HUDEP-2 (cell line): Measurements from ENCODE around the gene FAM98C.
A peak's percentile ranks its signal among the peaks of the same experiment; 100 is the strongest.
"Not testable (repeated sequence)": the region's sequence is repeated elsewhere in the genome, so short reads cannot be mapped to it uniquely, and the experiment has no call there.

Experiments
- DNase-seq, 76 experiments: peaks; one replicate each; lab custom pipeline; 2025; ENCODE audit not compliant: unreplicated experiment in 76 of 76; lab: John Stamatoyannopoulos, UW

The FAM98C gene

GRCh38 chr19:38421856-38422255, 19.0 kb downstream of the FAM98C start:
- no peak for DNase-seq

GRCh38 chr19:38422438-38422837, 19.5 kb downstream of the FAM98C start:
- DNase-seq: no peak

- no peak for DNase-seq
Measured at GRCh38 chr19:38424272-38424671, 21.4 kb downstream of the FAM98C start.

DNA sequence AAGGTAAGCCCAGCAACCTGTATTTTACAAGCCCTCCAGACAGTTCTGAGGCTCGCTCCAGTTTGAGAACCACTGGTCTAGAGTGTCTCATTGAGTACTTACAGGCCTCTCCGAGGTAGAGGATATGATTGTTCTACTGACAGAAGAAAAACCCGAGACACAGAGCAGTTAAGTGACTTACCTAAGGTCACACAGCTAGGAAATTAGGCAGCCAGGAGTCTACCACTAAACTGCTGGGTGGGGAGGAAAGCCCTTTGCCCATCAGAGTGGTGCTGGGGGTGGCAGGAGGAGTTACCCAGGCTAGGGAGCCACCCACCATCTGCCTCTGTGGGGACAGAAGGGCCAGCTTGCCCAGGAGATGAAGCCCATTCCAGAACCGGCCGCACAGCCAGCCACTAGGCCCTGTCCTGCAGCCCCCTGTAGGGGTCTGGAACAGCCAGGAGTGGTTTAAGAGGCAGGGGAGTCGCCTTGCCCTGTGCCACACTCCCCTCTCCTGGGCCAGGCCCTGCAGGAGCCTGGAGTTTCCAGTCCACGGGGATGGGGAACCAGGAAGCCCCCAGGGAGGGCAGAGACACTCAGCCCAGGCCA, 22.4 kb downstream of the FAM98C start:
- DNase-seq: no peak

DNA sequence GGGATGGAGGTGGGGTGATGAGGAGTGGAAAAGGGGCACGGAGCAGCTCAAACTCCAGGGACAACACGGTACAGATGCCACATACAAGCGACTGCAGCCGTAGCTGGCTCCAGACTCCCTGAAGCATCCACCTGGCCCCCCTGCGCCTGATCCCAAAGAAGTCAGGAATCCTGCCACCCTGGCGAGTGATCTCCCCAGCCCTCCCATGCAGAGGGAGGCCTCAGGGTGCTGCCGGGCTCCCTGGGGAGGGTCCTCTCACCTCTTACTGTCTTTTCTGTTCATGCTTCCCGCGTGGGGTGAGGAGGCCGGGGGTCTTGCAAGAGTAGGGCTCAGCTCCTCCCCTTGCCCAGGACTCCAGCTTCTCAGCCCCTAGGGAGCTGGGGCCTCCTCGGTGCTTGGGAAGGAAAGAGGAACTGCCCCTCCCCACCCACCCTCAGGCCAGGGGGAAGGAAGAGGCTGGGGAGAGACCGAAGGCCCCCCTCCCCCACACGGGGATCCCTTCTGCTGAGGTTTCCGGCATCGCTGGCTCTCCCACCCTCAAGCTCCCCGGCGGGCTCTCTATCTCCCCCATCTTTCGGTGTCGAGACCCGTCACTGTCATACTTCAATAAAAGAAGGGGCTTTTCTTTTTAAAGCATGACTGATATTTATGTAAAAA, 23.0 kb downstream of the FAM98C start, which contains the start of gene RASGRP4:
RASGRP4 (minus strand) TSS at position 410 of the 657 bp plus-strand sequence; CDS start at position 282, 128 bp downstream.
- DNase-seq: no peak

DNA sequence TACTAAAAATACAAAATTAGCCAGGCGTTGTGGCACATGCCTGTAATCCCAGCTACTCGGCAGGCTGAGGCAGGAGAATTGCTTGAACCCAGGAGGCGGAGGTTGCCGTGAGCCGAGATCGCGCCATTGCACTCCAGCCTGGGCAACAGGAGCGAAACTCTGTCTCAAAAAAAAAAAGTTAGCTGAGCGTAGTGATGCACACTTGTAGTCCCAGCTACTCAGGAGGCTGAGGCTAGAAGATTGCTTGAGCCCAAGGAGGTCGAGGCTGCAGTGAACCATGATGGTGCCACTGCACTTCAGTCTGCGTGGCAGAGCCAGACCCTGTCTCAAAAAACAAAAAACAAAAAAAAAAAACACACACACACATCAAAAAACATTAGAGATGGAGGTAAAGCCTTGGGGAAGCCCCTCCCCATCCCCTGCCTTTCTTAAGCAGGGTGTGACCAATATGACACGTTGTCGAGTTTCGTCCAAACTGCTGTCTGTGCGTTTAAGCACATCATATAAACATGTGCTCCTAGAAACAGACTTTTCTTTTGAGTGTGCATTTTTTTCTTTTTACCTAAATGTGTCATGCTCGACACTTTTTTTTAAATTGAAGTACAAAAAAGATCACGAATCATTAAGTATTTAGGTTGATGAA, 24.3 kb downstream of the FAM98C start:
- DNase-seq: not testable (repeated sequence)

DNA sequence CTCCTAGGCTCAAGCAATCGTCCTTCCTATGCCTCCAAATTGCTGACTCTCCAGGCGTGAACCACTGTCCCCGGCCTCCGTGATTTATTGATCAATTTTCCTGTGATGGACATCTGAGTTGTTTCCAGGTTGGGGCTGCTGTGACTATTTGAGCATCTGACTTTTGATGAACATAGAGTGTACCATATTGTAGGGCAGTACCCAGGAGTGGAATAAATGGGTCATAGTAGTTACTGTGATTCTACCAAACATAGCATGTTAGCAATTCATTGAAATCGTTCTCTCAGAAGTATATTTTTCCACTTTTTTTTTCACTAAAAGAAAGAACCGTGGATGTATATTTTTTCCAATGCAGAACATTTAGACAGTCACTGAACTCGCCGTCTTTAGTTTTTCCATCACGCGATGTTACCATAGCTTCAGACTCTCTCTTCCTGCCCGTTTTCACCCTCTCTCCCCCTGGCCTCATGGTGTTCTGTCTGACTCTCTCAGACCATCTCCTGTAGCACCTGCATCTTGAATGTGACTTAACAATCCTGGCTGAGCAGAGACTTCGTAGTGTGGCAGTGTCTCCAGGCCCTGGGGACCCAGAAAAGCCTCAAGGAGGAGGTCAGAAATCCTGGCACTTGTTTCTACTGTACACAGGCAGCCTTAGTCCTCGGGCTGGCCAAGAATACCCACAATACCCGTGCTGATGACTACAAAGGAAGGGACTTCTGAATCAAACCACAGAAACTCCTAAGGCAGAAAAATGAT, 26.3 kb downstream of the FAM98C start:
- DNase-seq: no peak

DNA sequence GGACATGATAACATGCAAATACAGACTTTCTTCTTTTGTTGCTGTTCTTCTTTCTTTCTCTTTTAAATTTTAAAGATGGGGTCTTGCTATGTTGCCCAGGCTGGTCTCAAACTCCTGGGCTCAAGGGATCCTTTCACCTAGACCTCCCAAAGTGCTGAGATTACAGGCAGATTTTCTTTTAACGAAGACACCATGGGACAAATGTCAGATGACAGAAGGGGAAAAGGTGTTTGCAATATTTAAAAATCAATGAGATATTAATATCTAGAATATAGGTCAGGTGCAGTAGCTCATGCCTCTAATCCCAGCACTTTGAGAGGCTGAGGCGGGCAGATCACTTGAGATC, 26.9 kb downstream of the FAM98C start:
- DNase-seq: no peak

DNA sequence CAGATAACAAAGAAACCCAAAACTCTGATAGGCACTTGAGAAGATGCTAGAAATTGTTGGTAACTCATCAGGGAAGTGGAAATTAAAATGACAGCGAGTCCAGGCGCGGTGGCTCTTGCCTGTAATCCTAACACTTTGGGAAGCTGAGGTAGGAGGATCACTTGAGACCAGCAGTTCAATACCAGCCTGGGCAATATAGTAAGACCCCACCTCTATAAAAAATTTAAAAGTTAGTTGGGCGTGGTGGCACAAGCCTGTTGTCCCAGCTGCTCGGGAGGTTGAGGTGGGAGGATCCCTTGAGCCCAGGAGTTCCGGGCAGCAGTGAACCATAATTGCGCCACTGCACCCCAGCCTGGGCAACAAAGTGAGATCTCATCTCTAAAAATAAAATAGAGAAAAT, 28.0 kb downstream of the FAM98C start:
- DNase-seq: no peak

- peak in 43 of 76 experiments; percentile 17 to 68 (median 42) for DNase-seq
Measured at GRCh38 chr19:38433268-38433733, 30.4 kb downstream of the FAM98C start, which contains the start of gene RYR1. Gene RYR1 (plus strand): TSS chr19:38433691. CDS start chr19:38433830, 139 bp downstream.

DNA sequence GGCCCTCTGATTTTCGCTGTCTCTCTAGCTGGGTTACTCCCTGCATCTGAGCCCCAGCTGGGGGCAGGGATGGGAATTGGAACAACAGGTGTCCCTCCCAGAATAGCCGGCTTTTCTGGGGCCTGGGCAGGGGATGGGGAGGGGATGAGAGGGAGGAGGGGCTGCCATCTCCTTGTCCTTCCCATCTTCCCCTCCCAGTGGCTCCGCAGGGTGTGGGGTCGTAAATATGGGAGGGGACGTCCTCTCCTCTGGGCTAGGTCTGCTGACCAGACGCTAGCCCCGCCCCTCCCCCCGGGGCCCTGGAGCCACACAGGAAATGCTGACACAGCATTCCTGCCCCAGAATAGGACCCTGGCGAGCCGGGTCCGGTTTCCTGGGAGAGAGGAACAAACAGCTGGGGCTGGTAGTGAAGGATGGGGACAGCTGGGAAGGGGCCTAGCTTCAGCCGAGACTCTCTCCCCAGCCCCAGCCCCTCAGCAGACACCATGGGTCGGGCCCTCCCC, 31.7 kb downstream of the FAM98C start:
- no peak for DNase-seq

- DNase-seq: no peak
Measured at GRCh38 chr19:38437295-38437694, 34.4 kb downstream of the FAM98C start.

GRCh38 chr19:38437917-38438316, 35.0 kb downstream of the FAM98C start:
- no peak for DNase-seq

DNA sequence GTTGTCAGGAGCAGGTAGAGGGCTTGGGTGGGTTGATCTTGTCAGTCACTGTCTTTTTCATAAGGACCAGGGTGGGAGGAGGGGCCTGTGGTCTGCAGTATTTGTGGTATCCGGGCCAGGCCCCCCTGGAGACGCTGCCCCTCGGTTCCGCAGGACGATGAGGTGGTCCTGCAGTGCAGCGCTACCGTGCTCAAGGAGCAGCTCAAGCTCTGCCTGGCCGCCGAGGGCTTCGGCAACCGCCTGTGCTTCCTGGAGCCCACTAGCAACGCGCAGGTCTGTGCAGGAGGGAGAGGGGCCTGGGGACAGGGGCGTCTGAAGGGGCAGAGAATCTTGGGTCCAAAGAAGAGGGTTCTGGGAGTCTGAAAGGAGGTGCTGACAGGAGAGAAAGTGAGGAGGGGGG, 37.7 kb downstream of the FAM98C start:
- no peak for DNase-seq

DNA sequence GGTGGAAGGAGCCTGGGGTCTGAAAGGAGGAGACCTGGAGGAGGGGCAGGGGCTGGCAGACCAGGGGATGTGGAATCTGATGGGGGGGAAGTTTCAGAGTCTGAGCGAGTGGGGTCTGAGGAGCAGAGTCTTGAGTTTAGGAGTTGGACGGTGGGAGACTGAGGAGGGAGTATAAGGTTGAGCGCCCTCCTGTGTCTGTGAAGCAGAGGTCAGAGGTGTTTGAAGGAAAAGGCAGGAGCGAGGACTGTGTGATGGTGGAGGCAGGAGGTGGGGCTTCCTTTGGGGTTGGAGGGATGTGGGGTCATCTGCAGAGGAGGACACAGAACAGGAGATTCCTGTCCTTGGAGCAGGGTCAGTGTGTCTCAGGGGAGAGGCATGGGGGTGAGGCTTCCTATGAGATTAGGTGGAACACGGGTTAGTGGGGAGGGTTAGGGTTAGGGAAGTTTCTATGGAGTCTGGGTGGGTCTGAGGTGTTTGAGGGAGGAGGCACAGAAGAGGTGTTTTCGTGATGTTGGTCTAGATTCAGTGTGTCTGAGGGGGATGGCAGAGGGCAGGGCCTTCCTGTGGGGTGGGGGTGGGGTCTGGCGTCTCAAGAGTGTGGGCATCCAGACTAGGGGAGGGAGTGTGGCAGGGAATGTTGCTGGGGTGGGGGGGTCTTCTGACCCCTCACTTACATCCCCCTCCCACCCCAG, 38.9 kb downstream of the FAM98C start:
- peak in 11 of 76 experiments; percentile 5 to 36 (median 16) for DNase-seq

- DNase-seq: no peak
Measured at GRCh38 chr19:38442736-38443135, 39.8 kb downstream of the FAM98C start.

DNA sequence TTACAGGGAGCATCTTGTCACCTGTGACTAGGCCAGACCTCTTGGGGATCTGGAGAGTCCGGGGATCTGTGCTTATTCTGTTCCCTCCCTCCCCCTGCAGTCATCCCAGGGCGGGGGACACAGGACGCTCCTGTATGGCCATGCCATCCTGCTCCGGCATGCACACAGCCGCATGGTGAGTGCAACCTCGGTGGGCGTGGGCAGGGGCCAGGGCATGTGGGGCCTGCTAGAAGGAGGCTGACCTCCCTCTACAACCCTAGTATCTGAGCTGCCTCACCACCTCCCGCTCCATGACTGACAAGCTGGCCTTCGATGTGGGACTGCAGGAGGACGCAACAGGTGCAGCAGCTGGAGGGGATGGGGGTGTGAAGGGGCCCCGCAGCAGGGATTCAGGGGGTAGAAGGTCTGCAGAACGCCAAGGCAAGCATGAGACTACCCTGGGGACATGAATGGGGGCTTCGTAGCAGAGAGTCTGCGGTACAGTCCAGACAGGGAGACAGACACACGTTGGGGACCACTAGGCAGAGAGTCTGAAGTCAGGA, 40.6 kb downstream of the FAM98C start:
- no peak for DNase-seq

GRCh38 chr19:38444026-38444425, 41.1 kb downstream of the FAM98C start:
- DNase-seq: no peak

DNA sequence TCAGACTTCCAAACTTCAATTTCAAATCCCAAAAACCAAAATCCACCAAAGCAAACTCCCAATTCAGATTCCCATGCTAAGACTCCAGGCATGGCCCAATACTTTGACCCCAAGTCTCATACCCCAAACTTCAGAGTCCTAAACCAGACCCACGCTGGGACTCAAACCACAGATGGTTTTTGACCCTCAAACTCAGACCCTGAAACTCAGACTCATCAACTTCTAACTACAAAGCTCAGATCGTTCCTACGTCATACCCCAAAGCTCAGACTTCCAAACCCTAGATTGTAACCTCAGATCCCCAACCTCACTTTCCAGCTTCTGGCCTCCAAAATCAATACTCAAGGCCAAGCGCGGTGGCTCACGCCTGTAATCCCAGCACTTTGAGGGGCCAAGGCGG, 42.5 kb downstream of the FAM98C start:
- no peak for DNase-seq

DNA sequence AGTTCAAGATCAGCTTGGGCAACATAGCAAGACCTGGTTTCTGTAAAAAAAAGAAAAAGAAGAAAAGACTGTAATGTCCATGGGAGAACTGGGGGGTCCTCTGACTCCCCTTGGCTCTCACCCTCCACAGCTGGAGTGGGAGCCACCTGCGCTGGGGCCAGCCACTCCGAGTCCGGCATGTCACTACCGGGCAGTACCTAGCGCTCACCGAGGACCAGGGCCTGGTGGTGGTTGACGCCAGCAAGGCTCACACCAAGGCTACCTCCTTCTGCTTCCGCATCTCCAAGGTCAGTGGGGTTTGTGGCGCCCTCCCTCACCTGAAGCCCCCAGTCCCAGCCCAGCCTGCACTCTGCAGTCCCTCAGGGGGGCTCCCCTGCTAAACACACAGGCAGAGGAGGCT, 45.3 kb downstream of the FAM98C start:
- DNase-seq: no peak
